ENCODE data around the gene PRKN.

Gene PRKN

GRCh38 chr6:162014069-162014811, 713.3 kb downstream of the PRKN start:
- DNase-seq = no peak

DNA sequence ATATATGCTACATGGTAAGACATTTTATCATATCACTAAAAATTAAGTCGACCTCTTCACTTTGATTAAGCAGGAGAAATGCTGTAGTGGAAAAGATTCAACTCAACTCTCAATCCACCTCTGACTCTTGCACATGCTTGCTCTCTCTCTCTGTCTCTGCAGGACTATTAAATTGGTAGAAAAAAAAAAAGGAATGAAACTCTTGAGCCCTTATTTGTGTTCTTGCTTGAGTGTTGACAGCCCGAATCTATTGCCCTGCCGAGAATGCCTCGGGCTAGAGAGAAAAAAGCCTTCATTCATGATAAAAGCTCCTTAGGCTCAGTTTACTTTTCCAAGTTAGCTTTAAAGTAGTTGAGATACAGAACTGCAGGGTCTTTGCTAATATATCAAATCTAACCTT, 722.2 kb downstream of the PRKN start:
- no peak for DNase-seq

DNA sequence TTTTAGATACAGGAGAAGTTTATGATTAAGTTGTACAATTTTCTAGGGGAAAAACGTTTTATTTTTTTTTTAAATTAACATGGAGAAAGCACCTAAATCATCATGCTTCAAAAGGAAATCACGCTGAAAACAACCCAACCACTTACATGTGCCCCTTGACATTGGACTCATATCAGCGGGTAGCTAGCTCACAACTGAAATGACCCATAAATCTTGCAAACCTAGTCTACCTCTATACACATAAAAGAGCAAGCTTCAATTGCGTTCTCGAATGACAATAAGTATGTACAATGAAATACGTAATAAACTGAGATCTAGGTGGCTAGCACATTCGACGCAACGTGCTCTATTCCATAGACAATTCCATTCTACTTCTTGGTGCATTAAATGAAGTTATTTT, 730.8 kb downstream of the PRKN start:
- no peak for DNase-seq

GRCh38 chr6:161985876-161986423, 741.6 kb downstream of the PRKN start:
- no peak for DNase-seq

GRCh38 chr6:161984713-161985112, 742.9 kb downstream of the PRKN start:
- no peak for DNase-seq

- DNase-seq = no peak
Observed at GRCh38 chr6:161976553-161976952, 751.0 kb downstream of the PRKN start.

GRCh38 chr6:161973064-161973463, 754.5 kb downstream of the PRKN start:
- no peak for DNase-seq

GRCh38 chr6:161971043-161971442, 756.5 kb downstream of the PRKN start:
- no peak for DNase-seq

DNA sequence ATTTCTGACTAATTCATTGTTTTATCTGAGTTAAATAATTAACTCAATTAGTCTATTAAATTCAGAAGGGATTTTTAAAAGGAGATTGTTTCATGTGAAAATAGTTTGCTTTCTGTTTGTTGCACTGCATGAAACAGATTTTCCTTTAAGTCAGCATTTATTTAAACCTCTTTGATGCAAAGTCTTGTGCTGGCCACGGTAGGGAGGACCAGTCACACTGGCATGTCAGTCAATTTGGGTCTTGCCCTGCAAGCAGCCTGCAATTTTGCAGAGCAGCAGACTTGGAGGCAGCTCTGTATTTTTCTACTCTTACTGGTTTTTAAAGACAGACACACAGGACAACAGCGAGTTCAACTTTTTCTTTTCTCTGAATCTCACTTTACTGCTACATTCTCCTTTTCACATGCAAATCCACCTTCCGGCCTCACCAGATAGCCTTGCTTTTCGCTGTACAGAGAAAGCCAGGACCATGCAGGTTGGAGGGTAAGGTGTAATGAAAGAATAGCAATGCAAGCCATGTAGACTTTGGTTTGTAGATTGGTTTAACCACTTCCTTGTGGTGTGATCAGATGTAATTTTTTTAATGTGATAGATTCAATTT, 763.8 kb downstream of the PRKN start:
- DNase-seq = no peak

GRCh38 chr6:161963181-161963580, 764.4 kb downstream of the PRKN start:
- no peak for DNase-seq

- no peak for DNase-seq
Observed at GRCh38 chr6:161961796-161962195, 765.8 kb downstream of the PRKN start.

GRCh38 chr6:161961046-161961445, 766.5 kb downstream of the PRKN start:
- no peak for DNase-seq

GRCh38 chr6:161959072-161959471, 768.5 kb downstream of the PRKN start:
- no peak for DNase-seq

DNA sequence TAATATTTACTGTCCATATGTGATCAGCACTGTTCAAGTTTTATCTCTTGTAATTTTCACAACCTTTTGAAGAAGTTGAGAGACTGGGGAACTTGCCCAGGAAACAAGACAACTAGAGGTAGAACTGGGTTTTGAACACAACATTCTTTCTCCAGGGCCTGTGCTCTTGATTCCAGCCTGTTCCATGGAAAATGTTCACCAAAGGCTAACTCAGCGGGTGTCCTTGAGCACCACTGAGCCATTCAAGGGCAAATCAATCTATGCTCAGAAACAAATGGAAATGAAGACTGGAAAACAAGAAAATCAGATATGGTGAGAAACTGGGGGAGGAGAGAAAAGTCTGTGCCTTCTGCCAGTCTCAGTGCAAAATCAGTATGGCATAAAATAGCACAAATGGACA, 771.5 kb downstream of the PRKN start:
- no peak for DNase-seq

- no peak for DNase-seq
Observed at GRCh38 chr6:161954699-161955276, 772.8 kb downstream of the PRKN start.

DNA sequence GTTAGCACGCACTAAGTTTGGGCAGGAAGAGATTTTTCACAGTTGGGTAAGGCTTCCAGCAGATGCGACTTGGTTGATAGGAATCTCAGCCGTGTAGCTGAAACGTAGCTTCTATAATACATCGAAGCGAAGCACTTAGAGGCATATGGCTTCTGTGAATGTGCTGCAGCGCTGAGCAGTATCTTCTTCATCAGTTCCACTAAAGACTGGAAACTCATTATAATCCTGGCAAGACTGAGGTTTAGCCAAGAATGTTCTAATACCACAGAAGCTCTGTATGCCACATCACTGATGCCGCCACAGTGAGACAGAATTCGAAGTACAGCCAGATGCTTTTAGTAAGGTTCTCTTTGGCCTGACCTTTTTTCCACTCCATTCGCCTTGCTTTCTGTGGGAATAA, 773.5 kb downstream of the PRKN start:
- DNase-seq = no peak

DNA sequence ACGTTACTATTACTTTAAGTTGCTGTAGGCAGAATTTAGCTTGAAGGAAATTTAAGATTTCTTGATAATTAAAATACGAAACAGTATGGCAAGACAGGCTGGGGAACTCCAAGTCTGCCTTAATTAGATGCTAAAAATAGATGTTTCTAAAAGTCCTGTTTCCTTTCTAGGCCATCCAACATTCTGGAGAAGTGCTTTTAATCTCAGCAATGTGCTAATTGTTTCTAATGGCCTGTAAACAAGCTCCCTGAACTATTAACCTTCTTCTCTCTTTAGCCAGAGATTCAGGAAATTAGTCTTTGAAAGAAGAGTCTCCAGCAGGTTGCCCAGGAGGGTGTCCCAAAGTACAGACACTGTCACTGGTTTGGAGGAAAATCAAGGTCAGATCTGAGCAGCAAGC, 776.4 kb downstream of the PRKN start:
- DNase-seq = no peak

- no peak for DNase-seq
Observed at GRCh38 chr6:161949531-161949930, 778.0 kb downstream of the PRKN start.

- no peak for DNase-seq
Observed at GRCh38 chr6:161948462-161948861, 779.1 kb downstream of the PRKN start.

DNA sequence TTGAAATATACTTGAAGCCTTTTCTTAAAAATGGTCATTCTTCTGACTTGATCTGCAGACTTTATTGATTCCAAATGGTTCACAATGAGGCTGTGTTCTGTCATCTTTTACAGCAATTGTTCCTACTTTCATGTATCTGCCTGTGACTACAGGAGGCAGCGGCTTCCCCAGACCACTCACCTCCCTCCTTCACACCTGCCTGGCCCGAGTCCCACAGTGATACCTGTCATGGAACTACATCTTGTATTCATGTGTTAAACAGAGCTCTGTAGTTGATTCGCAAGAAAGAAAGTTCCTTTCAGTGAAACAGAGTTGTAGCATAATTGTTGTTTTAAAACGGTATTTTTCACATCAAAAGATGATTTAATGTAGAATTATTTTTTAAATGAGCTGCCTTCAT, 780.2 kb downstream of the PRKN start:
- no peak for DNase-seq

GRCh38 chr6:161946461-161946860, 781.1 kb downstream of the PRKN start:
- DNase-seq = no peak

- DNase-seq = no peak
Observed at GRCh38 chr6:161943561-161943960, 784.0 kb downstream of the PRKN start.

DNA sequence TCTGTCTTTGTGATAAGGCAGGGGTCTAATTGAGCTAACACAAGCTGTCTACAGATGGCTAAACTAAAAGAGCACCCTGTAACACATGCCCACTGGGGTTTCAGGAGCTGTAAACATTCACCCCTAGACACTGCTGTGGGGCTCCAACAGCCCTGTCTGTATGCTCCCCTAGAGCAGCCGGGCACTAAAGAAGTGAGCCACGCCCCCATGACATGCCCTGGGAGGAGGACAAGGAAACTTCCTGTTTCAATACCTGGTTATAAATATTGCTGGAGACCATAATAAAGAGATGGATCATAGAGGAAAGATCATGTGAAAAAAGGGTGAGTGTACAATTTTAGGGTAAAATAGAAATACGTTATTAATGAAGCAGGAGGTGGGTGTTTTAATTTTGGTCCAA, 786.0 kb downstream of the PRKN start:
- no peak for DNase-seq

- no peak for DNase-seq
Observed at GRCh38 chr6:161940519-161940918, 787.0 kb downstream of the PRKN start.

Data from GOT3 (cell line).